ENCODE results near the gene ADGRL3. TPM values are rescaled to one million over a fixed set of nuclear protein-coding genes. Genes with fewer than 3 reads are reported as not detected.

The ADGRL3 gene
- total RNA-seq, 3 donors from 2014 or later (not counting 1 experiment from before 2014, with no cell fraction given) = not detected

GRCh38 chr4:61675464-61675863, 475.3 kb downstream of the ADGRL3 start:
- H3K9me3 Mint-ChIP-seq = peaks cover 0 to 6% of the 10 kb centered on the region in 2 donors
- Histone ChIP-seq H3K4me1 (ENCODE audit: control insufficient read depth, insufficient read depth, low read length) (no peaks in the 10 kb centered on the region), H3K27ac (ENCODE audit: low read length) (no peak overlapping the region), H3K4me3 (ENCODE audit: low read length) (no peak overlapping the region), H3K9me3 (ENCODE audit: control insufficient read depth, insufficient read depth, low read length) (no peaks in the 10 kb centered on the region), H3K36me3 (ENCODE audit: control insufficient read depth, insufficient read depth, low read length) (no peaks in the 10 kb centered on the region), H3K27me3 (ENCODE audit: control insufficient read depth, insufficient read depth, low read length) (no peaks in the 10 kb centered on the region)
- DNase-seq (no peak), ATAC-seq (no peak)
- H3K4me3 Mint-ChIP-seq = no peak overlapping the region
- H3K27me3 Mint-ChIP-seq (ENCODE audit: low read depth in 2 of 2) = no peaks in the 10 kb centered on the region
- intact Hi-C loops (cut with micrococcal nuclease) = no loop called here
- H3K36me3 Mint-ChIP-seq = peaks cover 6% of the 10 kb centered on the region
- WGBS (ENCODE audit: insufficient coverage) = 76% methylated on average over 1 of the region's 2 CpGs
- no peak overlapping the region for H3K27ac Mint-ChIP-seq
- TF ChIP-seq CTCF (IDR thresholded peaks at IDR 0.05) = no peak
- H3K4me1 Mint-ChIP-seq = no peaks in the 10 kb centered on the region

- H3K4me3 ChIP-seq (ENCODE audit: low read length) = no peak overlapping the region
- H3K27me3 ChIP-seq (ENCODE audit: control insufficient read depth, insufficient read depth, low read length) = no peaks in the 10 kb centered on the region
- intact Hi-C loops (cut with micrococcal nuclease) = no loop called here
- no peaks in the 10 kb centered on the region for H3K9me3 ChIP-seq (ENCODE audit: control insufficient read depth, insufficient read depth, low read length)
- H3K4me1 Mint-ChIP-seq = no peaks in the 10 kb centered on the region
- peaks cover 4% of the 10 kb centered on the region for H3K36me3 Mint-ChIP-seq
- no peak overlapping the region for H3K4me3 Mint-ChIP-seq
- DNase-seq (no peak), ATAC-seq (no peak)
- no peak overlapping the region for H3K27ac ChIP-seq (ENCODE audit: low read length)
- peaks cover 8% of the 10 kb centered on the region in 2 donors for H3K9me3 Mint-ChIP-seq
- H3K27ac Mint-ChIP-seq = no peak overlapping the region
- H3K27me3 Mint-ChIP-seq (ENCODE audit: low read depth in 2 of 2) = no peaks in the 10 kb centered on the region
- no peaks in the 10 kb centered on the region for H3K4me1 ChIP-seq (ENCODE audit: control insufficient read depth, insufficient read depth, low read length)
- WGBS (ENCODE audit: insufficient coverage) = 80% methylated on average over 1 of the region's 1 CpG
- no peak for TF ChIP-seq CTCF (IDR thresholded peaks at IDR 0.05)
- no peaks in the 10 kb centered on the region for H3K36me3 ChIP-seq (ENCODE audit: control insufficient read depth, insufficient read depth, low read length)
These were observed 478.2 kb downstream of the ADGRL3 start for GRCh38 chr4:61678297-61678696.

- H3K4me1 Mint-ChIP-seq = no peaks in the 10 kb centered on the region
- H3K9me3 Mint-ChIP-seq = peaks cover 2 to 11% of the 10 kb centered on the region in 2 donors
- ATAC-seq (no peak), DNase-seq (no peak)
- peaks cover 7% of the 10 kb centered on the region for H3K36me3 Mint-ChIP-seq
- Histone ChIP-seq H3K27ac (ENCODE audit: low read length) (no peak overlapping the region), H3K4me3 (ENCODE audit: low read length) (no peak overlapping the region), H3K27me3 (ENCODE audit: control insufficient read depth, insufficient read depth, low read length) (no peaks in the 10 kb centered on the region), H3K4me1 (ENCODE audit: control insufficient read depth, insufficient read depth, low read length) (no peaks in the 10 kb centered on the region), H3K36me3 (ENCODE audit: control insufficient read depth, insufficient read depth, low read length) (no peaks in the 10 kb centered on the region), H3K9me3 (ENCODE audit: control insufficient read depth, insufficient read depth, low read length) (no peaks in the 10 kb centered on the region)
- H3K4me3 Mint-ChIP-seq = no peak overlapping the region
- no CpG with 5 or more reads among the region's 1 CpG for WGBS (ENCODE audit: insufficient coverage)
- H3K27ac Mint-ChIP-seq = no peak overlapping the region
- TF ChIP-seq CTCF (IDR thresholded peaks at IDR 0.05) = no peak
- intact Hi-C loops (cut with micrococcal nuclease) = no loop called here
- no peaks in the 10 kb centered on the region for H3K27me3 Mint-ChIP-seq (ENCODE audit: low read depth in 2 of 2)
These were observed 493.4 kb downstream of the ADGRL3 start for GRCh38 chr4:61693520-61693919.

- Mint-ChIP-seq H3K4me1 (no peaks in the 10 kb centered on the region), H3K27me3 (ENCODE audit: low read depth in 2 of 2) (no peaks in the 10 kb centered on the region), H3K27ac (no peak overlapping the region), H3K4me3 (no peak overlapping the region), H3K9me3 (peaks cover 5 to 12% of the 10 kb centered on the region in 2 donors), H3K36me3 (no peaks in the 10 kb centered on the region)
- no peak for ATAC-seq
- Histone ChIP-seq H3K36me3 (ENCODE audit: control insufficient read depth, insufficient read depth, low read length) (no peaks in the 10 kb centered on the region), H3K9me3 (ENCODE audit: control insufficient read depth, insufficient read depth, low read length) (no peaks in the 10 kb centered on the region), H3K27ac (ENCODE audit: low read length) (no peak overlapping the region), H3K4me3 (ENCODE audit: low read length) (no peak overlapping the region), H3K27me3 (ENCODE audit: control insufficient read depth, insufficient read depth, low read length) (no peaks in the 10 kb centered on the region), H3K4me1 (ENCODE audit: control insufficient read depth, insufficient read depth, low read length) (no peaks in the 10 kb centered on the region)
- no peak for DNase-seq
- intact Hi-C loops (cut with micrococcal nuclease) = no loop called here
- no peak for TF ChIP-seq CTCF (IDR thresholded peaks at IDR 0.05)
- WGBS (ENCODE audit: insufficient coverage) = 87% methylated on average over 4 of the region's 4 CpGs
These were observed 514.3 kb downstream of the ADGRL3 start for GRCh38 chr4:61714387-61714911.
